ACHN (cell line): Measurements from ENCODE around the gene PSMB3.

Source experiments
- DNase-seq: peaks from one replicate; pipeline ENCODE4 v3.0.0-alpha.2; 2015
- in situ Hi-C: cut with HindIII; loops from 2 replicates; pipeline ENCODE4 v1.10.0; 2017; ENCODE audit warnings: low sequenced_read_pairs, low pct_ligation_motif_present, low pct_unique_long_range_greater_than_20kb

PSMB3 gene

DNA sequence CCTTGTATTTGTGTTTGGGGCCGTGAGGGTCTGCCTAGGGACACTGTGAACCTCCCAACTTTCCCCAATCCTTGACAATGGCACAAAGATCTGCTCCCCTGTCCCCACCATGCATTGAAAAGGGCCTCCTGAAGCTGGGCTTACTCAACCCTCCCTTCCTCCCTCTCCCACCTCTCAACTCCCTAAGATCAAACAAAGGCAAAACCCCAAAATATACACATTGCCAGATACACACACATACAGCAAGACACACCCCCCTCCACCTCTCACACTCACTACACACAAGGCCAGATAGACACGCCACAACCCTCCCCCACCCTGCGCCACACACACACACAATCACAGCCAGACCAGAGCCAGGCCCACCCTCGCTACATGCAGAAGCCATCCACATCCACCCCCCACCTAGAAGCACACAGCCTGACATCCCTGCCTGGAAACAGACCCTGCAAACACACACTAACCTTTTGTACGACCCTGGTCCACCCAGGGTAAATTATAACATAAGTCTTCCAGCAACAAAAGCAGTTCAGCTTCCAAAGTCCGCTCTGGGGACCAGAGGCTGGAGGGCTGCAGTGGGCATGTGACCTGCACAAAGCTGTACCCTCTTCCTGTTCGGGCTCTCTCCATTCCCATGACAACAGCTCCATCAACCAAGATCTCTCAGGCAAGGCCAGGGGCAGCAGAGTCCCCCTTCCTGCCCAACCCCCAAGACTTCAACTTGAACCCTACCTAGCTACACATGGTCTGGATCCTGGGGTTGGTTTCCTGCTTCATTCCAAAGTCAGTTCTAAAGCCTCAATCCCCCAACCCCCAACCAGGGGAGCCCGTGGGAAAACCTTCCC, 6.3 kb upstream of the PSMB3 start:
- no peak for DNase-seq
- in situ Hi-C loops, result no loop called here

DNA sequence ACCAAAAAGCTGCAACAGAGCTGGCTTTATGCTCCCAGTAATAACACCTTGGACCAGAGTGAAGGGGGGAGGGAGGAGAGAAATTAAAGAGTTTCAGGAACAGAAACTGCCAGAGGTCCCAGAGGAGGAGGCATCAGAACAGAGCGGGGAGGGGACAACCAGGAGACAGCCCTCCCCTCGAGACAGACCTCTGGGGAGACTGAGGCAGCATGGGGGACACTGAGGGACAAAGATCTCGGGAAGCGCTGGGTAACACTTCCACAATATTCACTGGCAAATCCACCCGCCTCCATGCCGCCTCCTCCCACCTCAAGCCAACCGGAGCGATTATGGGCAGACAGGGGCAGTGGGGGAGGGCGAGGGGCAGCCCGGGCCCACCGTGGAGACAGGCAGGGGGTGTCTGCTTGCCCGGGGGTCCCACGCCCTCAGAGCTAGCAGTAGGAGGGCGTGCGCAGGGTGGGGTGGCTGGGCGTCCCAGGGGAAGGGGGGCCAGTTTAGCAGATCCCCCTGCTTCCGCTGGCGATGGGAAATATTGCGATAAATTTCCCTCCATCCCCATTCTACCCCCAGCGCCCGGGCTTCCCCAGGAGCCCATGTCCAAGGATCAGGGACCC, 5.6 kb upstream of the PSMB3 start:
- in situ Hi-C loops, result no loop called here
- no peak for DNase-seq

DNA sequence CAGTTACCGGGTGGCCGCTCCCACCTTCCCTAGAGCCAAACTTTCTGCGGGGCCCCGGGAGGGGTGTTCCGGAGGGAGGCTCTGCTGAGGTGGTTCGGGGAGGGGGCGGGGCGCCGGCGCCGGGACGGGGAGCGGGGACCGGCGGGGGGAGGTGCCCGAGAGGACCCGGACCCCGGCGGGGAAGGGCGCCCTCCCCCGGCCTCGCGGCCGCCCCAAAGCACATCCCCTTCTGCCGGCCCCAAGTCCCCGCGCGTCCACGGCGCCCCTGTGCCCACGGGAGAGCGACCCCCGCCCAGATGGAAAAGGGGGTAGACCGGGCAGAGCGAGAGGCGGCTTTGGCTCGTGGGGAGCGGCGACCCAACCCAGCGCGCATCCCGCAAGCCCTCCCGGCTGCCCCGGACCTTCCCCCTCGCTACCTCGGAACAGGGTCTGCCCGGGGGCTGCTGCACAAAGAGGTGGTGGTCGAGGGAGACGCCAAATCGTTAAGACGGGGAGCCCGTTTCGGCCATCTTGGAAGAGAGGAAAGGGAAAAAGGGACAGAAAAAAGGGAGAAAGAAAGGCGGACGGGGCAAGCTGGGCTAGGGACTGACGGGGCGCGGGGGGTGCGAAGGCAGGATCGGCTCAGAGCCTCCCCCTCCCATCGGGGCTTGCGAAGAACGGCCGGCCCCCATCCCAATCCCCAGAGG, 4.9 kb upstream of the PSMB3 start:
- in situ Hi-C loops, result no loop called here
- peak; percentile 48 for DNase-seq

DNA sequence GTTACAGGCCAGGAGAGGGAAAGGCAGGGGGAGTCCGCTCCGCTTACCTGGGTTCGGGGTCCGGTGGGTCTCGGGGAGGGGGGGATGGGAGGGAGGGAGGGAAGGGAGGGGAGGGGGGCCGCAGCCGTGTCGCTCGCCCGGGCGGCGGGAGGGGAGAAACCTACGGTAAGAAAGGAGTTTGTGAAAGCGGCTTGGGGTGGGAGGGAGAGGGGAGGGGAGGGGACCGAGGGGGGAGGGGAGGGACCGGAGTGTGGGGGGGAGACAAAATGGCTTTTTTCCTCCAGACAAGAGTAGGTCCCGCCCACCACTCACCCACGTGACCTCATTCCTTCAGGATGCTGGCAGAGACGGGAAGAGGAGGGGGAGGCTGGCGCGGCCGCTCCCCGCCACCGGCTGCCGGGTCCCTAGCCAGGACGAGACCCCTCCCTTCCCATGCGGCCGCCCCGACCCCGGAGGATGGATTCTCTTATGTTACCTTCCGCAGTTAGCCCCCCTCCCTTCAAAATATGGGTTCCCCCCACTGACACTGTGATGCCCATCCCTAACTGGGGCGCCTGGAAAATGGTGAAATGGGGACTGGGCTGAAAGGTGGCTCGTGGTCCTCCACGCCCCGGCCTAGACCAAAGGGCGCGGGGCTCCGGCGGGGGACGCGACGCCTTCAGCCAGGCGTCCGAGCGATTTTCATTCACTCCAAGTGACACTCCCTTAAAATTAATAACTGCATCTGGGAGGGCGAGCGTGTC, 4.2 kb upstream of the PSMB3 start, which contains the start of gene PCGF2:
Gene PCGF2, minus strand, starts transcription at position 188 of the 743 bp plus-strand sequence. CDS start 7,934 bp downstream, outside the sequence.
- in situ Hi-C loops, result no loop called here
- peak; percentile 96 for DNase-seq

DNA sequence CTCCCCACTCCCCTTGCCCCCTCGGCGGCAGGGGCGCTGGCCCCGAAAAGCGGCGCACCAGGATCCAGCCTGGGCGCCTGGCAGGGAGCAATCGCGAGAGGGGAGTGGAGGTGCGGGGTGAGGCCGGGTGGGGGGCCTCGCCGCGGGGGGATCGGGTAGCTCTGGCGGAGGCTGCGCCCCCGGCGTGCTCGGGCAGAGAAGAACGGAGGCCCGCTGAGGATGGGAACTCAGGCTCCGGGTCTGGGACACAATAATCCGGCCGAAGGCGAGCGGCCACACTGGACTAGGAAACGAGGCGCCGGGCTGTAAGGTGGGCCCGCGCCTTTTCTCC, 3.7 kb upstream of the PSMB3 start:
- no peak for DNase-seq
- in situ Hi-C loops, result no loop called here

DNA sequence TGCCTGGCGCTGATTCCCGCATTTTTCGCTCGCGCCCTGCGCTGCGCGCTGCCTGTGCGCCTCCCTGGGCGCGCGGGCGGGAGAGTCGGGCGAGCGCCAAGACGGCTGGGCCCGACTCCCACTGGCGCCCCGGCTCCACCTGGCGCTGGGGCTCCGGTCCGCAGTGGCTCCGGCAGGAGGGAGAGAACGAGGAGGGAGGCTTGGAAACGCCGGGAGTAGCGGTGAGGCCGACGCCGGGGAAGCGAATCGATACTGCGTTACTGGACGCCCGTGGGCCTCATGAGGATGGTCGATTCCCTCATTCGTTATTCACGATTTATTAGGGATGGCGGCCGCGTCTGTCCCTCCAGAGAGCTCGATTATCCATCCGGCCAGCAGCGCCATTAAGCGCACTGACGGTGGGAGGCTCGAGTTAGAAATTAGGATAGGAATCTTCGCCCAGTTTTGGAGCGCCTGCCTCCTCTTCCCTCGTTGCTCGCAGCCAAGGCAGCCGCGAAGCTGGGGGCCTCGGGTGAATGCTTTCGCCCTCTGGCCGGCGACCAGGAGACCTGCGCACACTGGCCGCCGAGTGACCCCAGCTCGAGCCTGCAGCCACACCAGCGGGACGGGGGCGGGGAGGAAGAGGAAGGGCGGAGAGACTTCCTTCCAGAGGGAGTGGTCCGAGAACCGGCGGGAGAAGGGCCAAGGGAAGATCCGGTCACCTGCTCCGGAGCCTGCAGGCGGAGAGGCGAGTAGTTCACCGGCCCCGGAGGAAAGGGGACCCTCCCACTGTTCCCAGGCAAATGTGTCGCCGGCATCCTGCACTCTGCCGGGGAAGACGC, 3.1 kb upstream of the PSMB3 start:
- peak; percentile 89 for DNase-seq
- in situ Hi-C loops, result no loop called here

DNA sequence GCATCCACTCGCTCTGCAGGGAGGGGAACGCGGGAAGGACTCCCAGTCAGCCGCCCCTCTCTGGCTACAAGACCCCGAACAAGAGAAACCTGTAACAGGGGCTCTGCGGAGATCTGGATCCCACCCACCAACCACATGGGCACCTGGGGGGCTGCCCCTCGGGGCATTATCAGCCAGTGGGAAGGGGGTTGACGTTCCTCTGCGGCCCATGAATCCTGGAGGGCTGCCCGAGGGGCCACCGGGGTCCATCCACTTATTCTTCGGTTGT, 2.6 kb upstream of the PSMB3 start:
- no peak for DNase-seq
- in situ Hi-C loops, result no loop called here

DNA sequence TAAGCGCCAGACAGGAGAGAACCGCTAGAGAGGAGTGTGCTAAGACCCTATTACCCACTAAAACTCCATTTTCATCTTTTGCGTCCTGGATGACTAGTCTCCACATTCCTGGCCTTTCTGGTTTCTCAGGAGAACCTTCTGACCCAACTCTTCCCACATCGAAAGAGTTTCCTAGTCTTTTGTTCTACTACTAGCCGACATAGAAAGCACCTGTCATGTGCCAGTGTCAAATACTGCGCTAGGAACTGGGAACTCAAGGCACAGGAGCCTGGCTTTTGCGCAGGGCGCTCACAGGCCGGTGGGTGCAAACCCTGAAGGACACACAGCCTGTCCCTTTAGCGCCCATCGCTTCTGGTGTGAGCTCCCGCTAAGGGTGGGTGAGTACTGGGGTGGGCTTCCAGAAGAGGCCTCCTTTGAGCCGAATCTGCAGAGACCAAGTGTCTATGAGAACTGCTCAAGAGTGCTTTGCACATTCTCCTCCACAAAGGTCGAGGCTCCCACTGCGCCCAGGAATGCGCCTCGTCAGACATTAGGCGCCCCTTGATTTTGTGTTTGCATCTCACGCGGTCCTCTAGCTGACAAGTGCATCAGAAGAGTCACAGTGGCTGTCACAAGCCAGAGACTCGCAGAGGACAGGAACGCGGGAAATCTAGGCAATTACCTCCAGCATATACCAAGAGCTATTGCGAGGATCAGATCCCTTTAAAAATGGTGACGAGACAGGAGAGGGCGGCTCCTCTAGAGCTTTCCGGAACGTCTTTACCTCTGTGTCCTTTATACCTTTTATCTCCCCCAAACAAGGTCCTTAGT, 2.0 kb upstream of the PSMB3 start:
- in situ Hi-C loops, result no loop called here
- DNase-seq, result no peak

DNA sequence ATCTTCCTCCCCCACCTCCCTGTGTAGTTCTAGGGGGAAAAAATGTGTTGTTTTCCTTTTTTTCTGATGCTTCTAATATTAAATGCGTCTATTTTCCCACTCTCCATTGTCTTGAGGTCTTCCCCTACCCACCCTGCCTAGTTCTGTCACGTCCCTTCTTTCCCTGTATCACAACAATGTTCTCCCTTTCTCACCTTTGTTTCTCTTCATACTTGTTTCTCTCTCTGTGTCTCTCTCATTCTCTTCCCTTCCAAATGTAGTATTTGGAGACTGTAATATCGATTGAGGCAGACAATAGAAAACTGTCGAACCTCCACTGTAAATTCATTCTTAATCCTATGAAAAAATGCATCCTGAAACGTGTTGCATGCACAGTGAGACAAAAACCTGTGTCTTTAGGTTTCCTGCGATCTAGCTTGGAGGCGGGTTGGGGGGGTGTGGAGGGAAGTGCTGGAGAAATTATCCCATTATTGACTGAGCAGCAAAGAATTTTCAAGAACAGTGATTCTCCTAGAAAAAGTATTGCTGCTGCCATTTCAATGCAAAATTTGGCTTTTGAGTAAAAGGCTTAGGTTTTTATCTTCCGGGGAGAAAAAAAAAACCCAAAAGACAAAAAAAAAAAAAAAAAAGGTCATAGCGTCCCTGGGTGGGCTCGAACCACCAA, 1.3 kb upstream of the PSMB3 start:
- DNase-seq, result peak; percentile 56
- in situ Hi-C loops, result no loop called here

DNA sequence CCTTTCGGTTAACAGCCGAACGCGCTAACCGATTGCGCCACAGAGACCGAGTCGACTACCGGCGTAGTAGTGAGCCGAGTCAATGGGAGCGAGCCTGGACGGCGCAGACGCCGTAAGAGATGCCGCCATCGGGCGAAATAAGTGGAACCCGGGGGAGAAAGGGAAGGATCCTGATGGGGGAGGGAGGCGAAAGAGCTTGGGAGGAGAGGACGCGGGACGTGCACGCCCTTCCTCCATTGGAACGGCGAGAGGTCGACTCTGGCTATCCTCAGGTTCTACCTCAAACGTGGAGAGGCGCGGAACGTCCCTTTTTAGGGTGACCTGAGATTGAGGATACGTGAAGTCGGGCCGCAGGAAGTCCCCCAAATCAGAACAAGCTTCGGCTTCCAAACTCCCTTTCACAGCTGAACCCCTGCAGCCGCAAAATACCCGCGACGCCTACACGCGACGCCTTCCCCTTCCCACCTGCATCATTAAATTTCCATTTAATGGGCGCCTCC, 683 bp upstream of the PSMB3 start:
- peak; percentile 91 for DNase-seq
- in situ Hi-C loops, result no loop called here

DNA sequence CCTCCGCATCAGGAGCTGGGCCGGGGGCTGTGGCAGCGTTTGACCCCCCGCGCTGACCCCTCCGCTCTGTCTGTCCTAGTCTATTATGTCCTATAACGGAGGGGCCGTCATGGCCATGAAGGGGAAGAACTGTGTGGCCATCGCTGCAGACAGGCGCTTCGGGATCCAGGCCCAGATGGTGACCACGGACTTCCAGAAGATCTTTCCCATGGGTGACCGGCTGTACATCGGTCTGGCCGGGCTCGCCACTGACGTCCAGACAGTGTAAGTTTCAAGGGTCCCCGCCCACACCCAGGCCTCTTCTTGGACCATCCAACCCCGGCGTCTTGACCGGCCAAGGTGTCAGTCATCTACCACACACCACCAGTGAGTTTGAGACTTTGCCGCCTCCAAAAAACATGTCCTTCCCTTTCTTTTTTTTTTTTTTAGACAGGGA, 548 bp downstream of the PSMB3 start:
- no peak for DNase-seq
- in situ Hi-C loops, result no loop called here

DNA sequence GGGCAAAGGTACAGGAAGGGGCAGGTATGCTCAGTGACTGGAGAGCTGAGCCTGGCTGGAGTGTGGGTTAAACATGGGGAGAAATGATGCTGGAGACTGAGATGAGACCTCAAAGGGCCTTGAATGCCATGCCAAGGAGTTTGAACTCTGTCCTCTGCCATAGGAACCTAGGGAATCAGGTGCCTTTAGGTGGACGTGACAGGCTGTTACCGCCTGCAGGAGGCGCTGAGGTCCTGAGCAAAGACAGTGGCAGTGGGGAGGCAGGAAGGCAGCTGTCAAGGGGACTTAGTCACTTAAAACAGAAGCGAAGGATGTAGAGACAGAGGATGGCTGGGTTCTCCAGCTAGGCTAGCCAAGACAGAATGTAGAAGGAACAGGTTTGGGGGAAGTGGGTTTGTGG, 9.1 kb downstream of the PSMB3 start:
- DNase-seq, result peak; percentile 65
- in situ Hi-C loops, result no loop called here

DNA sequence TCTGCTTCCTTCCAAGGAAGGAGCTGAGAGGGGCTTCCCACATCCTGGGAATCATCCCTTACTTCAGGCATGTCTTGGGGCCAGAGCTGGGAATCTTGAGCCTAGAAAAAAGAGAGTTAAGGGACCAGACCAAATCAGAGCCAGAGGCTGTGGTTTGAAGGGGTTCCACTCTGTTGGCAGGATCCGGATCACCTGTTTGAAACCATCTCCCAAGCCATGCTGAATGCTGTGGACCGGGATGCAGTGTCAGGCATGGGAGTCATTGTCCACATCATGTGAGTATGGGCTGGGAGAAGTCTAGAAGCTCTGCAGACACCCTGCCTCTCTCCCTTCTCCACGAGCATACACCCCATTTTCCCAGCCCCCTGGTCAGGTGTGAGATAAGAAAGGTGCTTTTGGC, 9.7 kb downstream of the PSMB3 start:
- no peak for DNase-seq

DNA sequence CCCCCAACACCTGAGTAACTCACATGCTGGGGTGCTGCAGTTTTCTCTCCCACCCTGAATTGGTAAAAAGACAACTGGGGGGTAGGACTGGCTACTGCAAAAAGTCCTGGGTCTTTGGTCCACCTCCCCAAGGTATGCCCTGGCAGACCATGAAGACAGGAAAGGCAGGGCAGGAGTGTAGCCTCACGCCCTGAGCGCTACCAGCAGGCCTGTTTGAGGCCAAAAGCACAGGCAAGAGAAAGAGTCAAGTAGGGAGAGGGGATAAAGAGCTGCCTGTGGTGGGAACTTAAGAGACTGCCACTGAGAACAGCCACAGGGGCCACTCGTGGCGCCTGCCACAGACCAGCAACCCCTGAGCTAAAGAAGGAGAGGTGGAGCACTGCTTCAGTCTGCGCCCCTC, 13.8 kb downstream of the PSMB3 start:
- in situ Hi-C loops, result no loop called here

More for the DNA sequence above, 9.7 kb downstream of the PSMB3 start:
- in situ Hi-C loops, result no loop called here

DNA sequence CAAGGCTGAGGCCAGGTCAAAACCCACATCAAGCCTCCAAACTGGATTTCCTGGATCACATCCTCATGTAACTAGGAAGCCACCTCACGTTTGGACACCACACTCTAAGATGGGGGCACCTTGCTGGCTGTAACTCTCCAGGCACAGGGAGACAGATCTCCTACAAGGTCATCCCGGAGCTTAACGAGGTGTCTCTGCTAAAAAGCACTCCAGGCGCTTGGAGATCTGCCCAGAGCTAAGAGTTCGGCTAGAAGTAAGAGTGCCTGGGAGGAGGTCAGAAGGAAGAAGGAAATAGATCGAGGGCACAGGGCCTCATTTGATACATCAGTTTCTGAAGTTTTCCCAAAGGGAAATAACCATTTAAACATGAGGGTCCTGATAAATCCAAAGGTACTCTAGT, 15.9 kb downstream of the PSMB3 start:
- in situ Hi-C loops, result no loop called here
- no peak for DNase-seq

More for the DNA sequence above, 13.8 kb downstream of the PSMB3 start:
- no peak for DNase-seq

DNA sequence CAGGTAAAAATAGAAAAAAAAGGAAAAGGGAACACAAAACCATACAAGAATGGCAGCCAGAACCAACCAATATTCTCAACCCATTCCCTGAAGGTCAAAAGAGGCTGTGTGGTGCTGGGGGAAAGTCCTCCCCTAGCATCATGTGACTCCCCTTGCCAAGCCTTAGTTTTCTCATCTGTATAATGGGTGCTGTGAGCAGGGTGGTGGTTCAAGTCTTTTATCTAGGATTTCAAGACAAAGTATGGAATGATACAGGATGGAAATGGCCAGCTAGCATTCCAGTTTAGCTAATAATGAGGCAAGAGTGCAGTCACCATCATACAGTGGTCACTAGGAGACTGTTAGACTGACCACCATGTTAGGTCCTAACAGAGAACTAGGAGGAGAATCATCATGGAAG, 20.7 kb downstream of the PSMB3 start:
- in situ Hi-C loops, result no loop called here
- no peak for DNase-seq

DNA sequence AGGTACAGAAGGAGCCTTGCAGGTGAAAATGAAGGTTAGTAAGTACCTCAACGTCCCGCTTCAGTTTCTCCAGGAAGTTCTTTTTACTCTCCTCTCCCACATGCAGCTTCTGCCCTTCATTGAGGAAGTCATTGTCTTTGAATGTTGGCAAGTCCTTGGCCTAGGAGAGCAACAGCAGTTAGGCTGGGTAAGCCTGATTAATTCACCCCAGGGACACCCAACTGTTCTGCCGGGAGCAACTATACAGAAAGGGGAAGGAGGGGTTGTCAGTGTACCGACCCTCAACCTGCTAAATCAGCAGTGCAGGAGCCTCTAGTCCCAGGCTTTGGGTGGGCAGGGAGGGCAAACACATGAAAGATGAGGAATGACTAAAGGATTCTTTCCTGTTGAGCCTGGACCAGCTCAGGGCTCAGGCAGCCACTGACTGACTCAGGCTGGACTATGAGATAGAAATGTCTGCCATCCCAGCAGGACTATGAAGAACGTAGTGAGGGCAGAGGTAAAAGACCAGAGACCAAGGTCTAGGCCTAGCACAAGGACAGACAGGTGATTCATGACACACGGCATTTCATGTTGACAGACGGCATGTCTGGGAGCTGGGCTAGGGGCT, 25.2 kb downstream of the PSMB3 start:
- DNase-seq, result no peak
- in situ Hi-C loops, result no loop called here
